ENCODE results near the gene FEM1A.
"Not testable (repeated sequence)": the region's sequence is repeated elsewhere in the genome, so short reads cannot be mapped to it uniquely, and the experiment has no call there.

The FEM1A gene, protein sequence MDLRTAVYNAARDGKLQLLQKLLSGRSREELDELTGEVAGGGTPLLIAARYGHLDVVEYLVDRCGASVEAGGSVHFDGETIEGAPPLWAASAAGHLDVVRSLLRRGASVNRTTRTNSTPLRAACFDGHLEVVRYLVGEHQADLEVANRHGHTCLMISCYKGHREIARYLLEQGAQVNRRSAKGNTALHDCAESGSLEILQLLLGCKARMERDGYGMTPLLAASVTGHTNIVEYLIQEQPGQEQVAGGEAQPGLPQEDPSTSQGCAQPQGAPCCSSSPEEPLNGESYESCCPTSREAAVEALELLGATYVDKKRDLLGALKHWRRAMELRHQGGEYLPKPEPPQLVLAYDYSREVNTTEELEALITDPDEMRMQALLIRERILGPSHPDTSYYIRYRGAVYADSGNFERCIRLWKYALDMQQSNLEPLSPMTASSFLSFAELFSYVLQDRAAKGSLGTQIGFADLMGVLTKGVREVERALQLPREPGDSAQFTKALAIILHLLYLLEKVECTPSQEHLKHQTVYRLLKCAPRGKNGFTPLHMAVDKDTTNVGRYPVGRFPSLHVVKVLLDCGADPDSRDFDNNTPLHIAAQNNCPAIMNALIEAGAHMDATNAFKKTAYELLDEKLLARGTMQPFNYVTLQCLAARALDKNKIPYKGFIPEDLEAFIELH

DNA sequence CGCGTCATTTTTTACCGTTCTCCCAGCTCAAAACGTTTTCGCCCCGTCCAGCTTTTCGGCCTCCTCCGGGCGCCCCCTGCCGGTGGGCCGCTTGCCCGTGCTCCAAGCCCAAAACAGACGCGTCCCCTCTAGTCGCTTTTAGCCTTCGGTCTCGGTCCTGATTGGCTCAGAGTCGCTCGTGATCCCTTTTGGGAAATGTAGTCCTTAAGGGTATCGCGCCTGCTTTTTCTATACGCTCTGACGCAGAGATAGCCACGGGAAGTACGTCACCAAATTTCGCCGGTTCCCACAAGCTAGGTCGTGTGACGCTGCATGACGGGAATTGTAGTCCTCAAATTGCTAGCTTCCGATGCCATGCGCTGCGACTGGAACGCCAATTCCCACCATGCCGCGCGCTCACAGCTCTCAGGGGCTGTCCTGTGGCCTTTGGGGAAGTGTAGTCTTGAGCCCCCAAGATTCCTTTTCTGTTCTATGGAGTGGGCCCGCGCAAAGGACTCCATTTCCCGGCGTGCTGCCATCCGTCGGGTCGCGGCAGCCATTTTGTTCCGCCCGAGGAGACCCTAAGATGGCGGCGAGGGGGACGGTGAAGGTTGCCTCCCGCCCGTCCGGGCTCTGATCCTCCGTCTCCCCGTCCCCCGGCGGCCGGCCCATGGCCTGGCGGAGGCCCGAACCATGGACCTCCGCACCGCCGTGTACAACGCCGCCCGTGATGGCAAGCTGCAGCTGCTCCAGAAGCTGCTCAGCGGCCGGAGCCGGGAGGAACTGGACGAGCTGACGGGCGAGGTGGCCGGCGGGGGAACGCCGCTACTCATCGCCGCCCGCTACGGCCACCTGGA, at the start of gene FEM1A:
Gene FEM1A, plus strand, starts transcription at position 552 of the 836 bp plus-strand sequence. Its CDS starts 121 bp downstream, at position 673.
- Mint-ChIP-seq H3K4me1 (ENCODE audit: low read depth) (peaks cover 8% of the 10 kb centered on the region), H3K4me3 (peak within 1 kb of the TSS; percentile 82), H3K36me3 (ENCODE audit: low read depth) (peaks cover 8% of the 10 kb centered on the region), H3K9me3 (no peaks in the 10 kb centered on the region), H3K27me3 (ENCODE audit: low read depth) (no peaks in the 10 kb centered on the region), H3K27ac (peak within 1 kb of the TSS; percentile 83)

DNA sequence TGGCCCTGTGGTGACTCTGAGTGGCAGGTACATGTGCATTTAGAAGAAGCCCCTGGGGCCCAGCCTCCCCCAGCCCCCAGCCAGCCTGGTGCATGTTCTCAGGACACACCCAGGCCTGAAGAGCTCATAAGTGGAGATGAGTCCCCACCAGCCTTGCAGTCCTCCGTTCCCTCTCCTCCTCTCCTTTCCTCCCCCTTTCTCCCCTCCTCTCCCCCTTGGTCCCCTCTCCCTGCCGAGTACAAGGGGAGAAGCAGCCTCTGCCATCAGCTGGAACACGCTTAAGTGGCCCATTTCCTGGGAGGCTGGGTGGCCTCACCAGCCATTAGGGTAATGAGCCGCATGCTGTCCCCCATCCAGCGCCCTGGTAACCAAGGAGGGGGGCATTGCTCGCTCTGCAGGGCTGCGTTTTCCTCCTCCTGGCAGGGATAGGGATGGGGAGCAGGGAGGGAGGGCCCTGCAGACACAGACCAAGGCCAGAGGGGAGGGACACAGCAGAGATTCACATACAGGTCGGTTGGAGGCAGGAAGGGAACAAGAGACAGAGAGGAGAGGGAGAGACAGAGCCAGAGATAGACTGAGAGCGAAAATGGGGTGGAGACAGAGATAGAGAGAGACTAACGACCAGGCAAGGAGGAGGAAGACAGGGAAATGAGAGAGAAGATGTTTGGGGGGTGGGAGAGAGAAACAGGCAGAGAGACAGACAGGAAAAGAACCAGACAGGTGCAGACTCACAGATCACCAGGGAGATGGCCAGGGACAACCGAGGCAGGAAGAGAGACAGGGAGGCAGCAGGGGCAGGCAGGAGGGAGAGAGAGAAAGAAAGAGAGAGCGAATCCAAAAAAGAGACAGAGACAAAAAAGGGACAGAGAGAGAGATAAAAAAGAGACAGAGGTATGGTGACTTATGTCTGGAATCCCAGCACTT, 48.5 kb upstream of the FEM1A start:
- Mint-ChIP-seq H3K36me3 (ENCODE audit: low read depth) (no peaks in the 10 kb centered on the region), H3K27me3 (ENCODE audit: low read depth) (peaks cover 22% of the 10 kb centered on the region), H3K27ac (no peak overlapping the region), H3K4me3 (no peak overlapping the region), H3K9me3 (no peaks in the 10 kb centered on the region), H3K4me1 (ENCODE audit: low read depth) (peaks cover 4% of the 10 kb centered on the region)

DNA sequence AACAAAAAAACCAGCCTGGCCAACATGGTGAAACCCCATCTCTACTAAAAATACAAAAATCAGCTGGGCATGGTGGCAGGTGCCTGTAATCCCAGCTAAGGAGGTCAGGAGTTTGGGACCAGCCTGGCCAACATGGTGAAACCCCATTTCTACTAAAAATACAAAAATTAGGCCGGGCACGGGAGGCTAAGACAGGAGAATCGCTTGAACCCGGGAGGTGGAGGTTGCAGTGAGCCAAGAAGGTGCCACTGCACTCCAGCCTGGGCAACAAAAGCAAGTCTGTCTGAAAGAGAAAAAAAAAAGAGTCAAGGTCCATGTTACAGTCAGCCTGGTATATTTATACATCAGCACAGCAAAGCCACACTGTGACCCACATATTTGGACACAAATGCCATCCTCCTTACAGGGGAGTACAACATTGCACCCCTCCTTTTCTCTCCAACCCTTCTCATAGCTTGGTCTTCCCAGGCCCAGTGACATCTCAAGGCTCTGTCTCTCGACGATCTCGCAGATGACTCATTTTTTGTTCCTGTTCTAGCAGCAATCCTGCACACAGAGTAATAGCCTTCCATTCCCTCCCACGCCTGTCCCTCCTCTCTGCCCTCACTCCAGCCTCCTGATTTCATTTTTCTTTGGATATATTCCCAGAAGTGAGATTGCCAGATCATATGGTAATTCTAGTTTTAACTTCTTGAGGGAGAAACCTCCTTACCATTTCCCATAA, 46.9 kb upstream of the FEM1A start:
- H3K27ac Mint-ChIP-seq = no peak overlapping the region
- H3K36me3 Mint-ChIP-seq (ENCODE audit: low read depth) = no peaks in the 10 kb centered on the region
- H3K4me3 Mint-ChIP-seq = no peak overlapping the region
- H3K9me3 Mint-ChIP-seq = no peaks in the 10 kb centered on the region
- H3K27me3 Mint-ChIP-seq (ENCODE audit: low read depth) = peaks cover 23% of the 10 kb centered on the region
- H3K4me1 Mint-ChIP-seq (ENCODE audit: low read depth) = peaks cover 4% of the 10 kb centered on the region

DNA sequence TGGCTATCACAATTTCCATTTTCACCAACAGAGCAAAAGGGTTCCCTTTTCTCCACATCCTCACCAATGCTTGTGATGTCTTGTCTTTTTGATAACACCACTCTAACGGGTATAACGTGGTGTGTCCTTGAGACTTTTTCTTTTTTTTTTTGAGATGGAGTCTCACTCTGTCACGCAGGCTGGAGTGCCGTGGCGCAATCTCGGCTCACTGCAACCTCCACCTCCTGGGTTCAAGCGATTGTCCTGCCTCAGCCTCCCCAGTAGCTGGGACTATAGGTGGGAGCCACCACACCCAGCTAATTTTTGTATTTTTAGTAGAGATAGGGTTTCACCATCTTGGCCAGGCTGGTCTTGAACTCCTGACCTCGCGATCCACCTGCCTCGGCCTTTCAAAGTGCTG, 46.4 kb upstream of the FEM1A start:
- H3K27ac Mint-ChIP-seq; H3K9me3 Mint-ChIP-seq; H3K36me3 Mint-ChIP-seq (ENCODE audit: low read depth); H3K4me1 Mint-ChIP-seq (ENCODE audit: low read depth); H3K4me3 Mint-ChIP-seq: not testable (repeated sequence)
- H3K27me3 Mint-ChIP-seq (ENCODE audit: low read depth) = peaks cover 26% of the 10 kb centered on the region

DNA sequence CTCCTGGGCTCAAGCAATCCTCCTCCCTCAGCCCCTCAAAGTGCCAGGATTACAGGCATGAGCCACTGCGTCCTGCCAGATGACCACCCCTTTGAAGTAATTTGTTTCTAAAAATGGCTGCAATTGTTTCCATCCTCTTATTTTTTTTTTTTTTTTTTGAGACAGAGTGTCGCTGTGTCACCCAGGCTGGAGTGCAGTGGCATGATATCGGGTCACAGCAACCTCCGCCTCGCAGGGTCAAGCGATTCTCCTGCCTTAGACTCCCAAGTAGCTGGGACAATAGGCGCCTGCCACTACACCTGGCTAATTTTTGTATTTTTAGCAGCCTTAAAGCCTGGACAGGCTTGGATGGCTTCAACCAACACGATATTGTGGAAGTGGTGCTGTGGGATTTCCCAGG, 45.5 kb upstream of the FEM1A start:
- Mint-ChIP-seq H3K36me3 (ENCODE audit: low read depth) (no peaks in the 10 kb centered on the region), H3K4me1 (ENCODE audit: low read depth) (peaks cover 4% of the 10 kb centered on the region), H3K27ac (no peak overlapping the region), H3K4me3 (no peak overlapping the region), H3K27me3 (ENCODE audit: low read depth) (peaks cover 27% of the 10 kb centered on the region), H3K9me3 (no peaks in the 10 kb centered on the region)

DNA sequence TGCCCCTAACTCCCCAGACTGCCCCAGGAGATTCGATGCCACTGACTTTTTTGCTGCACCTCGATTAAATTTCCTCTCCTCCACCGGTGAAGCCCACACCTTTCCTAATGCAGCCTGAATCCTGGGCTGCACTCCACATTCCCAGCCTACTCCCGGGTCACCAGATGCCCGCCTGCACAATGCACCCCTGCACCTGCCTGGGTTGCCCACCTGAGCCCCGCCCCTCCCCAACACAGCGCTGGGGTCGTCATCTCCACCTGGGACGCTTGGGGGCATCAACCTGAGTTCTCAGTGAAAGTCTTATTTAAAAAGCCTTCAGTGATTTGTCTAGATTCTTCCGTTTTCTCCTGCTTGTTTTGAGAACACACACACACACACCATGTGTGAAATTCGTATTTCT, 43.3 kb upstream of the FEM1A start:
- Mint-ChIP-seq H3K4me1 (ENCODE audit: low read depth) (peaks cover 2% of the 10 kb centered on the region), H3K36me3 (ENCODE audit: low read depth) (no peaks in the 10 kb centered on the region), H3K27ac (no peak overlapping the region), H3K4me3 (no peak overlapping the region), H3K9me3 (no peaks in the 10 kb centered on the region), H3K27me3 (ENCODE audit: low read depth) (peaks cover 21% of the 10 kb centered on the region)

DNA sequence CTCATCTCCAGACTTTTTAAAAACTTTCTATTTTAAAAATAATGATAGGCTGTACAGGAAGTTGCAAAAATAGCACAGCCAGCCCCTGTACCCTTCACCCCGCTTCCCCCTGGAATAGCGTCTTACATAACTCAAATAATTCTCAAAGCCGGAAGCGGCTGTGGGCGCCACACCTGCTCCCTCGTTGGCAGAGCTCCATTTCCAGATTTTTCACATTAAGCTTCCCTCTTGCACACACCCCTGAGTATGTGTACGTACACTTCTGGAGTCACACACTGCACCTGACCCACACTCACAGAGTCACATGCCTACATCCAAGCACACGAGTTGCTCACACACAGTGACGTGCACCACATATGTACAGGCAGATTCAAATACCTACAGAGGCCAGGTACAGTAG, 42.9 kb upstream of the FEM1A start:
- H3K9me3 Mint-ChIP-seq = no peaks in the 10 kb centered on the region

DNA sequence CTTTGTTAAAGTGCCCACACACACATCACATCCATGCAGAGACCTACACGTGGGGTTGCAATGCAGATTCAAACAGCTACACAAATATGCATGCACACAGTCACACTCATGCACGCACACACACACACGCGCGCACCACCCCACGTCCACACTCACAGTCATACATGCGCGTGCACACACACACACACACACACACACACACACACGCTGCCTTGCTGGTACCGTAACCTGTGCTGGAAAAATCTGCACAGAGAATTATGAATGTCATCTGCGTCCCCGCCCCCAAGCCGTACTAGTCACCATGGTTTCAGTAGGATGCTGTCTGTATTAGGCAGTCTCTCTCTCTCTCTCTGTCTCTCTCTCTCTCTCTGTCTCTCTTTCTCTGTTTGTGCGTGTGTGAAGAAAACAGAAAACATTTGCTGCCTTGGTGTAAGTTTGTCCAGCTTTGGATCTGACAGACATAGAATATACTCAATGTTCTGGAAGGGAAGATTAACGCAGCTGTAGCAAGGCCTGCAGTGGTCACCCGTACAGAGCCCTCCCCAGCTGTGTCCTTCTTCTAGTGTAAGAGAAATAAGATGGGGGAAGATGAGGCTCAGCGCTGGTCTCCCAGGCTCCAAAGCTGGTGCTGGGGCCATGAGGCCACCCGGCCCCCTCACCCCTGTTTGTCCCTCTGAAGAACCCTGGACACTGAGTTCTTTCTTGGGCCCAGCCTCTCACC, 41.5 kb upstream of the FEM1A start:
- Mint-ChIP-seq H3K4me3 (no peak overlapping the region), H3K9me3 (no peaks in the 10 kb centered on the region), H3K27ac (no peak overlapping the region), H3K4me1 (ENCODE audit: low read depth) (no peaks in the 10 kb centered on the region), H3K36me3 (ENCODE audit: low read depth) (no peaks in the 10 kb centered on the region), H3K27me3 (ENCODE audit: low read depth) (peaks cover 18% of the 10 kb centered on the region)

More for the DNA sequence above, 42.9 kb upstream of the FEM1A start:
- no peaks in the 10 kb centered on the region for H3K36me3 Mint-ChIP-seq (ENCODE audit: low read depth)
- peaks cover 18% of the 10 kb centered on the region for H3K27me3 Mint-ChIP-seq (ENCODE audit: low read depth)
- no peak overlapping the region for H3K4me3 Mint-ChIP-seq
- H3K27ac Mint-ChIP-seq = no peak overlapping the region
- H3K4me1 Mint-ChIP-seq (ENCODE audit: low read depth) = no peaks in the 10 kb centered on the region

DNA sequence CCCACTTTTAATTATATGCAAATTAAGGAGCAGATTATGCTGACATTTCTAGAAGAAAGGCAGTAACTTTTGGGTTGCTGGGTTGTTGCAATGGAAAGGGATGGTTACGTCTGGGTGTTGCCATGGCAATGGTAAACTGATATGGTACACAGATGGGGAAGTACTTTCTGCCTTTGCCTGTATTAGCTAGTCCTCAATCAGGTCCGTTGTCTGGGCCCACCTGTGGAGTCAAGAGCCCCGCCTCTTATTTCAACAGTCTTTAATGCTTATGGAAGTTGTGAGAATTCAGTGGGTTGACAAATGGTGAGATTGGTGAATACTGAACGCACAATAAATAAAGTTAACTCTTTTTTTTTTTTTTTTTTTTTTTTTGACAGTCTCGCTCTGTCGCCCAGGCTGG, 37.3 kb upstream of the FEM1A start:
- peaks cover 8% of the 10 kb centered on the region for H3K27me3 Mint-ChIP-seq (ENCODE audit: low read depth)
- no peak overlapping the region for H3K27ac Mint-ChIP-seq
- H3K9me3 Mint-ChIP-seq = no peaks in the 10 kb centered on the region
- no peaks in the 10 kb centered on the region for H3K4me1 Mint-ChIP-seq (ENCODE audit: low read depth)
- no peak overlapping the region for H3K4me3 Mint-ChIP-seq
- H3K36me3 Mint-ChIP-seq (ENCODE audit: low read depth) = no peaks in the 10 kb centered on the region

DNA sequence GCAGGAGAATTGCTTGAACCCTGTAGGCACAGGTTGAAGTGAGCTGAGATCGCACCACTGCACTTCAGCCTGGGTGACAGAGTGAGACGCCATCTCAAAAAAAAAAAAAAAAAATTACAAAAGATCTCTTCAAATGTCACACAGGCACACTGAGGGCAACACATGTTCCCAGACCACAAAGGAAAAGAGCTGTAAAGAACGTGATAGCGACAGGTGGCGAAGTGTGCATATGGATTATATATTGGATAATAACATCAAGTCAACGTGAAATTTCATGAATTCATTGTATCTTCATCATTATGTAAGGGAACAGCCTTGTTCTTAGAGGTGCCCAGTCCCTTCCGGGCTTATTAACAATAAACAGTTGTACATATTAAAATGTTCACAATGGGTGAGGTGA, 36.1 kb upstream of the FEM1A start:
- H3K4me1 Mint-ChIP-seq (ENCODE audit: low read depth) = peaks cover 3% of the 10 kb centered on the region
- no peaks in the 10 kb centered on the region for H3K36me3 Mint-ChIP-seq (ENCODE audit: low read depth)
- no peak overlapping the region for H3K27ac Mint-ChIP-seq
- H3K9me3 Mint-ChIP-seq = no peaks in the 10 kb centered on the region
- H3K27me3 Mint-ChIP-seq (ENCODE audit: low read depth) = peaks cover 7% of the 10 kb centered on the region
- H3K4me3 Mint-ChIP-seq = no peak overlapping the region

DNA sequence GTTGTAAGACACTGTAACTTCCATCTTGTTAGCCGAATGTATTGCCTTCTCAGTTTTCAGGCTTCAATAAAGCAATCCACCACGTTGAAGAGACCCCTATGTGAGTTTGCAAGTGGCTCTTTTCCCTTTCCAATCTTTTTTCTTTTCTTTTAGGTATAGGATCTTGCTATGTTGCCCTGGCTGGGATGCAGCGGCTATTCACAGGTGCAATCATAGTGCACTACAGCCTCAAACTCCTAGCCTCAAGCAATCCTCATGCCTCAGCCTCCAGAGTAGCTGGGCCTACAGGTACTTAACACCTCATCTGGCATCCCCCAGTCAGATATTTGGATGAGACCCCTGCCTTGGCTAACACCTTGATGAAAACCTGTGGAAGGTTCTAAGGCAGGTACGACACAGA, 33.5 kb upstream of the FEM1A start:
- H3K4me1 Mint-ChIP-seq (ENCODE audit: low read depth) = peaks cover 3% of the 10 kb centered on the region
- no peaks in the 10 kb centered on the region for H3K36me3 Mint-ChIP-seq (ENCODE audit: low read depth)
- no peaks in the 10 kb centered on the region for H3K9me3 Mint-ChIP-seq
- no peak overlapping the region for H3K4me3 Mint-ChIP-seq
- no peak overlapping the region for H3K27ac Mint-ChIP-seq
- peaks cover 12% of the 10 kb centered on the region for H3K27me3 Mint-ChIP-seq (ENCODE audit: low read depth)

DNA sequence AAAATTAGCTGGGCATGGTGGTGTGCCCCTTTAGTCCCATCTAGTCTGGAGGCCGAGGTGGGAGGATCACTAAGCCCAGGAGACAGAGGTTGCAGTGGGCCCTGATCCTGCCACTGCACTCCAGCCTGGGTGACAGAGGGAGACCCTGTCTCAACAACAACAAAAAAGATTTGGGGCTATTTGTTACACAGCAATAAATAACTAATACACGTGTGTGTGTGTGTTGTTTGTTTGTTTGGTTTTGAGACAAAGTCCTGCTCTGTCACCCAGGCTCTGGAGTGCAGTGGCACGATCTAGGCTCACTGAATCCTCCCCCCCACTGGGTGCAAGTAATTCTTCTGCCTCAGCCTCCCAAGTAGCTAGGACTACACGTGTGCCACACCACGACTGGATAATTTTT, 32.9 kb upstream of the FEM1A start:
- Mint-ChIP-seq H3K36me3 (ENCODE audit: low read depth) (no peaks in the 10 kb centered on the region), H3K9me3 (no peaks in the 10 kb centered on the region), H3K4me3 (no peak overlapping the region), H3K4me1 (ENCODE audit: low read depth) (peaks cover 3% of the 10 kb centered on the region), H3K27me3 (ENCODE audit: low read depth) (peaks cover 12% of the 10 kb centered on the region), H3K27ac (no peak overlapping the region)
